ENCODE data around the gene SMARCB1.

GRCh38 chr22:23763579-23763945 lies 23.2 kb upstream of the SMARCB1 start:
- TF ChIP-seq CTCF (IDR thresholded peaks at IDR 0.05; ENCODE audit: low read length) (no peak), EZH2 (optimal IDR thresholded peaks at IDR 0.05; ENCODE audit: low read depth, low read length) (no peak)
